ENCODE results near the gene NOXA1. TPM values are rescaled to one million over a fixed set of nuclear protein-coding genes. Genes with fewer than 3 reads are reported as not detected.
"Not testable (repeated sequence)": the region's sequence is repeated elsewhere in the genome, so short reads cannot be mapped to it uniquely, and the experiment has no call there.

NOXA1 gene
- polyA plus RNA-seq, 1 donor, result 6.7 TPM

DNA sequence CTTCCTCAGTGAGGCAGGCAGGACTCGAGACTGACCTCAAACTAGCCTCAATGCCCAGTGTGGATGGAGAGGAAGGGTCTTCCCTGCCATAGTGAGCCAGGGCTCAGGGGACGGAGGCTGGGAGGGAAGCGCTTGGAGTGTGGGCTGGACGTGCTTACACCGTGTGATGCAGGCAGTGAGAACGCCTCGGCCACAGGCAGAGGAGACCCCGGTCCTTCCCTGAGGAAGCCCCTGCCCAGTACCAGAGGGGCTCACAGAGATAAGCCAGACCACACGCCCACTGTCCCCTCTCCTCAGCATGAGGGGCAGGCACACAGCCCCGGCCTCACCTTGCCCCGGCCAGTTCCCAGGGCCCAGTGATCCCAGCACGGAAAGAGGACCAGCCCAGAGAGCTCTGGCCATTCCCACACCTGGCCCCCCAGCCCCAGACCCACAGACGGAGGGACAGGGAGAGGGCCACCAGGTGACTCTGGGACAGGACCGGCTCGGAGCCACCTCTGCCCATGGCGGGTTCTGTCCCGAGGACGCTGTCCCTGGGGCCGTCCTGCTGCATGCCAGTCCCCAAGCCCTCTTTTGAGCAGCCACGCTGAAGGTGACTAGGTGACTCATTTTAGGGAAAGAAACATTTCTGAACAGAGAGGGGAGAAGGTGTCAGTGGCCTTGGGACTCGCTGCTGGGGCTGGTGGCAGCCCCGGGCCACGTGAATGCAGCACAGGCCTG lies 42.0 kb downstream of the NOXA1 start:
- no peak for DNase-seq

DNA sequence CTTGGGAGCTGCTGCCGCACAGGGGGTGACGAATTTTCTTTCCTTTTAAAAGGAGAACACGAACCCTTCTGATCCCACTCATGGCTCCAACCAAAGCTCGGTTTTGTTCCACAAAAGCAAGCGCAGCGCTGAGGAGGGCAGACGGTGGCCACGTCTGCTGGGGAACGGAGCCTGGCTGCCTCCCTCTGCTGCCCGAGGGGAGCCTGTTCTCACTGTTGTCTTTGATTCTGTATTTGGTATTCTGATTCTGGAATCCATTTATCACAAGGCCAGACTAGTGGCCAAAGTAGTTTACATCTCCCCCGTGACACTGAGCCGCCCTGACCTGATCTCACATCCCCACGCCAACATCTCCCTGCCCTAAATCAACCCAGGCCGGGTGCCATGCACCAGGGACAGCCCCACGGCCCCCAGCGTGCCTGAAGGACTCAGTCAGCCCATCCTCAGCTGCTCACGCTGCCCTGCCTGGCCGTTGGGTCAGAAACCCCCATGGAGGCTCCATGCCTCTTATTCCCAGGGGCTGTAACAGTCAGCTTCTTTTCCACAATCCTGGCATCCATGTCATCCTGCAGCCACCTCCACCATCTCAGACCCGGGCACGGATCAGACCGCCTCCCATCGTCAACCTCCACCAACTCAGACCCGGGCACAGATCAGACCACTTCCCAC lies 42.7 kb downstream of the NOXA1 start:
- no peak for DNase-seq

DNA sequence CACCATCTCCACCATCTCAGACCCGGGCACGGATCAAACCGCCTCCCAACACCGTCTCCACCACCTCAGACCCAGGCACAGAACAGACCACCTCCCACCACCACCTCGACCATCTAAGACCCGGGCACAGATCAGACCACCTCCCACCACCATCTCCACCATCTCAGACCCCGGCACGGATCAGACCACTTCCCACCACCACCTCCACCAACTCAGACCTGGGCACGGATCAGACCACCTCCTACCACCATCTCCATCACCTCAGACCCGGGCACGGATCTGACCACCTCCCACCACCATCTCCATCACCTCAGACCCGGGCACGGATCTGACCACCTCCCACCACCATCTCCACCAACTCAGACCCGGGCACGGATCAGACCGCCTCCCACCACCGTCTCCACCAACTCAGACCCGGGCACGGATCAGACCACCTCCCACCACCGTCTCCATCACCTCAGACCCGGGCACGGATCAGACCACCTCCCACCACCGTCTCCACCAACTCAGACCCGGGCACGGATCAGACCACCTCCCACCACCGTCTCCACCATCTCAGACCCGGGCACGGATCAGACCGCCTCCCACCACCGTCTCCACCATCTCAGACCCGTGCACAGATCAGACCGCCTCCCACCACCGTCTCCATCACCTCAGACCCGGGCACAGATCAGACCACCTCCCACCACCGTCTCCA lies 43.3 kb downstream of the NOXA1 start:
- not testable (repeated sequence) for DNase-seq

DNA sequence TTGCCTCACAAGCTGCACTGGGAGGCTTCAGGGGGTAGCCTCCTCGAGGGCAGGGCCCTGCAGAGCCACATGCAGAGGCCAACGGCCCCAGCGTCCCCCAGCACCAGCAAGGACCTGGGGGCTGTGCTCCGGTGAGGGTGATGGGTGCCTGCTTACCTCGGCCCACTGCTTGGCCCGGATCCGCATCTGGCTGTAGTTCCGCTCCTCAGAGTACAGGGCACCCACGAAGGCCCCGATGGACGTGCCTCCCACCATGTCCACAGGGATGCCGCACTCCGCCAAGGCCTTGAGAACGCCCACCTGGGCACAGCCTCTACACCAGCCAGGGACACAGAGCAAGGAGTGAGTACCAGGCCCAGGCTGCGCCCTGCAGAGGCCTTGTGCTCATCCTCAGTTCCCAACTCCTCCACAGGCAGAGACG lies 44.0 kb downstream of the NOXA1 start:
- no peak for DNase-seq

DNA sequence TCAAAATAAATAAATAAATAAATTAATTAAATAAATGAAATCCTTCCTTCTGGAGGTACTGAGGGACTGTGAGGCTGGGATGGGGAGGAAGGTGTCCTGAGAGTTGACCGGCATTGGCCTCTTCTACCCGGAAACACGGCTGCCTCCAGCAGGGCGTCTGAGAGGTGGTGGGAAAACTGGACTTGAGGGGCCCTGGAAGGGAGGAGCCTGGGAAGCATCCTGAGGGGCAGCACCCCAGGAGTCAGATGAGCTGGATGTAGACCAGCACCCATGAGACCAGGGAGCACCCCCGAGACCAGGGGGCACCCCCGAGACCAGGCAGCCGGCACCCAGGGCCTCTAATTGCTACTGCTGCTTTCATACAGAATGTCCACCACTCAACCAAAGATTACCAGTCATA lies 44.7 kb downstream of the NOXA1 start:
- DNase-seq, result no peak

DNA sequence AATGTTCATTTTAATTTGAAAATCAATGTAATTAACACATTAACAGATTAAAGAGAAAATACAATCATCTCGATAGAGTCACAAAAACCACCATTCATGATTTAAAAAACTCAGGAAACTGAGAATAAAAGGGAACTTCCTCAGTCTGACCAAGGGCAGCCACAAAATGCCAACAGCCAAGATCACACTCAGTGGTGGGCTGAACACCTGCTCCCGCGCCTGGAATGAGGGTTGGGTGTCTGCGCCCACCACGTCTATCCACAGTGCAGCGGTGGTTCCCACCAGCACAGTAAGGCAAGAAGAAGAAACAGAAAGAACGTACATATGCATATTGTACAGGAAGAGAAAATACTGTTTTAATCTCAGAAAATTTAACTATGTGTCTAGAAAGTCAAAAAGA lies 47.6 kb downstream of the NOXA1 start:
- no peak for DNase-seq

DNA sequence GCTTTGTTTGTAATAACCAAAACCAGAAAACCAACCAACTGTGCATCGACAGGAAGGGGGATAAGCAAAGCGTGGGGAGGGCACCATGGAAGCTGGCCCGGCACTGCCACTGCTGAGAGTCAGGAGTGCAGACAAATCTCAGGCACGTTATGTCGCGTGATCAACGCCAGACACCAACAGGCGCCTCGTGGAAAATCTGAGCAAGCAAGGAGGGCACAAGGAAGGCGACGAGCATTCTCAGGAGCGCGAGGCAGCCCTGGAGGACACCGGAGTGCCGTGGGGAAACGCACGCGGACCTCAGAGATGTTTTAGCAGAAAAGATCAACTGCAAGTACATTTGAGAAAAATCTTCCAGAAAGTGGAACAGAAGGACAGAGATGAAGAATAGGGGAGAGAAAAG lies 51.1 kb downstream of the NOXA1 start:
- DNase-seq, result no peak

DNA sequence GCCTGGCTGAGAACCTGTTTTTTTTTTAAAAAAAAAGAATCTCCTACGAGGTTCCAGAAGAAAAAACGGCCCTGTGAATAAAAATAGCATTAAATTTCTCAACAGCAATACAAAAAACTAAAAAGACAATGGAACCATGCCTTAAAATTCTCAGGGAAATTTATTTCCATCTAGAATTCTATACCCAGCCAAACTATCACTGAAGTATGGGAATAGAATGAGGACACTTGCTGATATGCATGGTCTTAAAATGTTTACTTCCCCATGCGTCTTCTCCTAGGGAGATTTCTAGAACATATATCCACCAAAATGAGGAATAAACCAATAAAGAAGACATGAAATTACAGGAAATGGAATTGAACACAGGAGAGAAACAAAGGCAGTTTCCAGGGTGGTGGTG lies 52.5 kb downstream of the NOXA1 start:
- no peak for DNase-seq

DNA sequence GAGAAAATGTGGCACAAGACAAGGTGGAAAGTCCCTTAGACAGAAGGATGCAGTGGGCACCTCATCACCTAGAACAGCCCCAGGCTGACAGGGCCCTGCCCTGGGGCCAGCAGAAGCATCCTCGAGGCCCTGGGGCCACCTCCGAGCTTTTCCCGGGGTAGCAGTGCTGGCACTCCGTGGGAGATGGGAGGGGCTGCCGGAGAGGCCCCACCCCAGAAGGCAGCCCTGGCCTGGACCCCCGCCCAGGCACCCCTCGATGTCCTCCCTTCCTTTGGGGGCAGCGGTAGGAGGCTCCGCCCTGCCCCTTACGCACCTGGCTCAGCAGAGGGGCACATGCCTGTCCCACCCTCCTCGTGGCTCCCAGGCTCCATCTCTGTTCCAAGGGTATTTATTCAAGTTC lies 53.7 kb downstream of the NOXA1 start:
- DNase-seq, result no peak

DNA sequence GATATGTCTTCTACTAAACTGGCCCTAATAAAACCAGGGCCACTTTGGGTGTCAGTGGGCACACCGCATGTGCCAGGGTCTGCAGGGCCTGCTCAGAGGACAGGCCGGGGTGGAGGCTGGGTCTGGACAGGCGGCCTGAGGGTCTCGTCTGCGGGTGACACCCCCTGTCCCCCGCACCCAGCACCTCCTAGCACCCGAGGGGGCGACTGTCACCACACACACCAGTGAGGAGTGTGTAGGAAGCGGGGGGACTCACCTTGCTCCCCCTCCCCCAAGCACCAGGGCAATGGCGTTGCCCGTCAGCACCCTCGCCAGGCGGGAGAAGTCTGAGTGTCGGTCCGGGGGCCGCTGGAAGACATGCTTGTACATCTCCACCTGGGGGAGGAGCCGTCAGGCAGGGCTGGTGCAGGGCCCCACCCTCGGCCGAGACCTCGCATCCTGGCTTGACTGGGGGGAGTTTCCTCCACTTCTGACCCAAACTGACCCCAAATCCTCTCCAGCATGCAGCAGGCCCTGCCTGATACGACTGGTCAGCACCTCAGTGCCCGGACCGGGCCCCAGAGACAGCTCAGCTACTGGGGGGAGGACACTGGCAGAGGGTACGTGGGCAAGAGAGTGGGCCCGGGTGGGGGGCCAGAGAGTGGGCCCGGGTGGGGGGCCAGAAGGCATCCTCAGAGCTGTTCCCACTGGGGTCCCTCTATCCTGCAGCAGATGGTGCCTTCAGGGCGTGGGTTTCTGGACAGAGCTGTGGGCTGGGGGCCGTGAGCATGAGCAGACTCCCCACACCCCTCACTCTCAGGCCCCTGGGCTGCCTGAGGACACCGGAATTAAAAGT lies 54.8 kb downstream of the NOXA1 start:
- DNase-seq, result no peak

DNA sequence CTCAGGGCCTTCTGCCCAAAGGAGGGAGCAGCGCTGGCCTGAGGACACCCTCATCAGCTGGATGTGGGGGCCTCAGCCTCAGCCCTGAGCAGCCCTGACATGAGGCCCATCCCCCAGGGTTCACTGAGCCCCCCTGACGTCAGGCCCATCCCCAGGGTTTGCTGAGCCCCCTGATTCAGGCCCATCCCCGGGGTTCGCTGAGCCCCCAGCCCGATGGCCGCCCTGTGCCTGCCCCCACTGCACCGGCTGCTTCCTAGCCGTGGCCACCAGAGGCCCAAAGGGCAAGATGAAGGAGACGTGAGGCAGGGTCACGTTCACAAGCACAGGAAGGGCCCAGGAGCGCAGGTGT lies 55.4 kb downstream of the NOXA1 start:
- DNase-seq, result no peak

DNA sequence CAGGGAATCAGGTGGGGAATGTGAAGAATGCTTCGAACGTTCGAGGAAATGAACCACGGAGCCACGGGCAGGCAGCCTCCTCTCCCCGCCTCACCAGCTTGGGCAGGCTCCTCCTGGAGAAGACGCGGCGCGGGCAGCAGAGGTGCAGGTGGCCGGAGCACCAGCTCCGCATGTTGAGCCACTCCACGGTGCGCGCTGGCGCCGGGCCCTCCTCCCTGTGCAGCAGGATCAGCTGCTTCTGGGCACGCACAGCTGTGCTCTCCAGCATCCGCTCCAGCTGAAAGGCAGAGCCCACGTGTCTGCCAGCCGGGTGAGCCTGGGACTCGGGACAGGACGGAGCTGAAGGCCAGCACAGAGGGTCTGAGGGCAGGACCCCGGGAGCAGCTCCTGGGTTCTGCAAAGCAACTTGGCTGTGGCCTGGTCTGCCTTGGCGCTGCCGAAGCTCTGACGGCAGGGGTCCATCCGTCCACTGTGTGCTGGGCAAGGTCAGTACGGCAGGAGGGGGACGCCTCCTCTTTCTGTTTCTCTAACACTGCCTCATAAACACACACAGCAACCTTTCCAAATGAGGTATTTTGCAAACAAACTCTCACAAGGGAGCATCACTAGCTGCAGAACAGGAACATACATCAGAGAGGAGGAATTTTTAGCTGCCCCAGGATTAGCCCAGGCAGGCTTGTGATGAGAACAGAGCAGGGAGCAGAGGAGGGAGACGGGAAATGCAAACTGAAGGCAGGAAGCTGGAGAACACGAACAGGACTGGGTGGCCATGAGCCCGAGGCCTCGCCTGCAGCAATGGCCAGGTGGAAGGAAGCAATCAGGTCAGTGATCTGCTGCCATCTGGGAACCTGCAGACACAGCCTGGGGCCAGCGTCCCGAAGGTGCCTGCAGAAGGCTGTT lies 56.0 kb downstream of the NOXA1 start:
- DNase-seq, result no peak

DNA sequence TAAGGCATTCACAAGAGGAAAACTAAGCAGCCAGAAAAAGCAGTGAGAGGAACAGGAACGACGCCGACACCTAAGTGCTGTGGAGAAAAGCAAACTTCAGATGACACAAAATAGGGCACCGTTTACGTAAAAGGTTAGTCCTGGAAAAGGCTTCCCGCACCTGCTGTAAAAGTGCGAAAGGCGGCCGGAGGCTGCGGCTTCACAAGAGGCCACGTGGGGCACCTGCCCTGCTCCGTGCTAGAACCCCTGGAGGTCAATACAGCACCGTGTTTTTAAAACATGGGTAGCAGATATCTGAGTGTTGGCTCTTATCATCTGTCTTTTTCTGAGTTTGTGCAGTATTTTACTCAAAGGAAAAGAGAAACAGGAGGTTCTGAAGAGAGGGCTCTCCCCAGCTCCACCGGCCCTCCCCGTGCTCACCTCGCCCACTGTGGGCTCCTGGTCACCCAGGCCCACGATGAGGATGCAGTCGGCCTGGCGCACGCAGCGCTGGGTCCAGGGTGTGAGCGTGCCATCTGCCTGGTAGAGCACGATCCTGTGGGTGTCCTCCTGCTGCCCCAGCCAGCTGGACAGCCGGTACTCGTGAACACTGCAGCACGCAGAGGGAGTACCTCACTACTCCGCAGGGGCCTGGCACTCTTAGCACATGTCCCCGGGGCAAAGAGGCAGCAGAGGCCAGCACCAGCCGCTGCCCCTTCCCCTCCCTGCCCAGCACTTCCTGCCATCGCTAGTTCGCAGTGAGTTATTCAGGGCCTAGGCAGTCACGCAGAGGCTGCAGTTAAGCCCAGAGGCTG lies 56.9 kb downstream of the NOXA1 start:
- DNase-seq, result no peak

DNA sequence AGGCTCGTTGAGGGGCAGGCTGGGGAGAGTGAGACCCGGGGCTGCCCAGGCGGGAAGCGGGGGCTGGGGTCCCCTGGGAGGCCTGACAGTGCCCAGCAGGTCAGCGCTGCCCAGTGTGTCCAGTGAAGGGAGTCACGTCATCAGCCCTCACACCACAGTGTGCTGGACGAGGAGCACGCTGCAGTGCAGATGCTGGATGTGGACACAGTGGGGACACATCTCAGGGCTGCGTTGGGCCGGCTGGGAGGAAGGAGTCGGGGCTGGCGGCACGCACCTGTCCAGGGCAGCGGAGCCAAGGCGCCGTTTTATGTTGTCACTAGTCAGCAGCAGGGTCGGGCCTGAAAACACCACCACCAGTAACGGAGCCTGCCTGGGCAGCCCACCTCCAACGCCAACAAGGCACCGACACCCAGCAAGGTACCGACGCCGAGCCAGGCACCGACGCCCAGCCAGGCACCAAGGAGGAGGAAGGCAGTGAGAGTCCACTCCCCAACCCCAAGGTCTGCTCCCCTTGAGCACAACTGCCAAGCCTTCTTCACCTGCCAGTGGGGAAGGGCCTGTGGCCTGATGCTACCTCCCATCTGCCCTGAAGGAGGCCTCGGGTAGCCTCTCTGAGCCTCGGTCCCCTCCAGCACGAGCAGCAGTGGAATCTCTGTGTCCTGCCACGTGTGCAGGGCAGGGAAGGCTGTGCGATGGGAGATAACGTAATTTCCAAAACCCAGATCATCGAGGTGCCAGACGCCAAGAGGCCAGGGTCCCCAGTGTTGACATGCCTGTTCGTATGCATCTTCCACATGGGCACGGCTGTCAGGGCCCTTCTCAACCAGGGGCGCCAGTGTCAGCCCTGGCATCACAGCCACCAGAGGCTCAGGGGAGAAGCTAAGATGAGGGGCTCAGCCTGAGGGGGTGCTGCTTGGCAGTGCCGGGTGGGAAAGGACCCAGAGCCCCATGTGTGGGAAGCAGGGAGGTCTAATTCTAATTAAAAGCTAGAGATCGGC lies 57.8 kb downstream of the NOXA1 start:
- no peak for DNase-seq

DNA sequence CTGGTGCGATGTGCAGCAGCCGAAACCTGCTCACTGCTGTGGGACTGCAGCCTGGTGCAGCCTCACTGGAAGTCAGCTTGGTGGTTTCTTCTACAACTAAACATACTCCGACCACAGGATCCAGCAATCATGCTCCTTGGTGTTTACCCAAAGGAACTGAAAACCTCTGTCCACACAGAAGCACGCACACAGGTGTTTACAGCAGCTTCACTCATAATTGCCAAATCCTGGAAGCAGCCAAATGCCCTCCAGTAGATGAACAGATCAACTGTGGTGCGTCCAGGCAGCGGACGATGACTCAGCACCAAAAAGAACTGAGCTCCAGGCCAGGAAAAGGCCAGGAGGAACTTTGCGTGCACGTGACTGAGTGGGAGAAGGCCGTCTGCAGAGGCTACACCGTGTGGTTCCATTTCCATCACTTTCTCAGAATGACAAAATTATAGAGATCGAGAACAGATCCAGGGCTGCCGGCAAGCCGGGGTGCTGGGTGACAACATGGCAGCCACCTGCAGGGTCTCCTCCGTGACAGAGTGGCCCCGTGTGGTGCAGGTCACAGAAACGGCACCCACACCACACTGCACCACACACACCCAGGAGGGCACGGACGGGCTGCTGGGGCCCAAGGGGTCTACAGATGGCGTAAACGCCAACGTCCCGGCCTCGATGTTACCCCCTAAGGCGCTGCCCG lies 59.0 kb downstream of the NOXA1 start:
- DNase-seq, result no peak
